ENCODE measurements around the gene IL22RA1.

DNA sequence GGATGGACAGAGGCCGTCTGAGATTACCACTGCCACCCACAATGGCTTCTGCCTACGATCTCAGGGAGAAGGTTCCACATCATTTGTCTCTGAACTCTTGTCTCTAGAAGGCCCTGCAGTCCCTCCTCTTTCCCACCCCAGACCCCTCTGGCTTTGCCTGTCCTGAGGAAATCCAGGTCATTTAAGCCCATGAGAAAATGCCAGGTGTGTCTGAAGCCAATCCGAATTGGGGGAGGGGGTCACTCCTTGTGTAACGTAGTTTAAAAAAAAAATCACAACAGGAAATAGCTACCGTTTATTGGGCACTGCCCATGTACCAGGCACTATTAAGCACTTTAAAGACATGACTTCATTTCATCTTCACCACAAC, 23.5 kb downstream of the IL22RA1 start:
- TF ChIP-seq EZH2 (IDR thresholded peaks at IDR 0.05; ENCODE audit: insufficient read depth, low read length) = no peak
- TF ChIP-seq, protein P1, sequence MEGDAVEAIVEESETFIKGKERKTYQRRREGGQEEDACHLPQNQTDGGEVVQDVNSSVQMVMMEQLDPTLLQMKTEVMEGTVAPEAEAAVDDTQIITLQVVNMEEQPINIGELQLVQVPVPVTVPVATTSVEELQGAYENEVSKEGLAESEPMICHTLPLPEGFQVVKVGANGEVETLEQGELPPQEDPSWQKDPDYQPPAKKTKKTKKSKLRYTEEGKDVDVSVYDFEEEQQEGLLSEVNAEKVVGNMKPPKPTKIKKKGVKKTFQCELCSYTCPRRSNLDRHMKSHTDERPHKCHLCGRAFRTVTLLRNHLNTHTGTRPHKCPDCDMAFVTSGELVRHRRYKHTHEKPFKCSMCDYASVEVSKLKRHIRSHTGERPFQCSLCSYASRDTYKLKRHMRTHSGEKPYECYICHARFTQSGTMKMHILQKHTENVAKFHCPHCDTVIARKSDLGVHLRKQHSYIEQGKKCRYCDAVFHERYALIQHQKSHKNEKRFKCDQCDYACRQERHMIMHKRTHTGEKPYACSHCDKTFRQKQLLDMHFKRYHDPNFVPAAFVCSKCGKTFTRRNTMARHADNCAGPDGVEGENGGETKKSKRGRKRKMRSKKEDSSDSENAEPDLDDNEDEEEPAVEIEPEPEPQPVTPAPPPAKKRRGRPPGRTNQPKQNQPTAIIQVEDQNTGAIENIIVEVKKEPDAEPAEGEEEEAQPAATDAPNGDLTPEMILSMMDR (IDR thresholded peaks at IDR 0.05; ENCODE audit: insufficient read depth, low read depth, low read length) = no peak

Data from astrocyte (in vitro differentiated cells and primary cell).